GM21619 (cell line): ENCODE measurements around the gene COL6A2.
"Not testable (repeated sequence)": the region's sequence is repeated elsewhere in the genome, so short reads cannot be mapped to it uniquely, and the experiment has no call there.

Experiments
- ATAC-seq: cut with Tn5 transposase; IDR thresholded peaks from one replicate; pipeline ENCODE4 v1.9.1; 2021; ENCODE audit not compliant: unreplicated experiment

The COL6A2 gene

GRCh38 chr21:46097336-46098293 lies at the start of gene COL6A2:
COL6A2 (plus strand) TSS chr21:46098112.
- ATAC-seq = no peak

GRCh38 chr21:46048926-46049889 lies 48.7 kb upstream of the COL6A2 start:
- ATAC-seq = no peak

DNA sequence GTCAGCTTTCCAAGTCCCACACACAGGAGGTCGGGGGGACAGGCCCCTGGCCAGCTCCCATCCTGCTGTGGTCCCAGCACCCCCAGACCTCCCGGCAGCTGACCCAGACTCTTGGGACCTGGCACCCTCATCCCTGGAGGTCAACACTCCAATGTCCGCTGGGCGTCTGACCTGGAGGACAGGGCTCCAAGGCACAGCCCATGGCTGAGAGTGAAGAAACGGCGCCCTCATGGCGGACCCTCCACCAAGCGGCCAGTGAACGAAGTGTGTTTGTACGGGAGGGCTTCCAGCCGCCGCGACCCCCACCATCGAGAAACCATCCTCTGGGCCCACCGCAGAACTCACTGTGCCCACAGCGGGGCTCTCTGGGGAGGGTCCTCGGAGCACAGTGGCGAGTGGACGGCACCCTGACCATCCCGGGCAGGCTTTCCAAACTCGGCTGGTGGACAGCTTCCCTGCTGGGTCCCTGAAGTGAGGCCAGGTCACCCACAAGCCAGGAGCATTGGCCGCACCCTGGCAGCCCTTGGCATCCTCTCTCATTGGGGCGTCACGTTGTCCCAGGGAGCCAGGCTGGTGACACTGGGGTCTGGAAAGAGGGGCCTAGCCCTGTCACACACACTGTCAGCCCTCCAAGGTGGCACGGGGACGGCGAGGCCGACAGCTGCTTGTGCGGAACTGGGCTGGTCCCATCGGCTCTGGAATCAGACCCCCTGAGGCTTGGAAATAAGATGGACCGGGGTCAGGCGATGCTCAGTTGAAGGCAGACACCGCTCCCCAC lies 47.8 kb upstream of the COL6A2 start:
- no peak for ATAC-seq

GRCh38 chr21:46050668-46051378 lies 47.1 kb upstream of the COL6A2 start:
- no peak for ATAC-seq

GRCh38 chr21:46051379-46051770 lies 46.5 kb upstream of the COL6A2 start:
- no peak for ATAC-seq

- no peak for ATAC-seq
These were observed 45.9 kb upstream of the COL6A2 start for GRCh38 chr21:46051821-46052675.

GRCh38 chr21:46052703-46053651 lies 44.9 kb upstream of the COL6A2 start:
- ATAC-seq = no peak

- no peak for ATAC-seq
These were observed 43.9 kb upstream of the COL6A2 start for GRCh38 chr21:46054031-46054430.

- no peak for ATAC-seq
These were observed 43.4 kb upstream of the COL6A2 start for GRCh38 chr21:46054451-46054881.

DNA sequence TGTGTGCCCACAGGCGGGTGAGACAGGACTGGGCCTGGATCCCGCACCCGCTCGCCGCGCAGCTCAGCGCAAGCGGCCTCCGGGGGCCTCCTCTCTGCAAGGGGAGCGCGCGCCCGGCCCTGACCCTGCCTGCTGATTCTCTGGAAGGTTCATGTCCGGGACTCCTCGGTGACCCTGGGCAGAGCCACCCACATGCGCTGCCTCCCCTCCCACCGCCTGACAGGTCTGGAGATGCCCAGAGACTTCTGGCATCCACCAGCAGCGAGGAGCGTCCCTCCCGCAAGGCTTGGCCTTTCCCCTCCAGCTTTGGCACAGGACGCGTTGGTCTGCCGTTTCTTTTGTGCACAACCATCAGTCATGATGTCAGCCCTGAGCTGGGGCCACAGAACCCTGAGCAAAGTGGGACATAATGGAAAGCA lies 42.0 kb upstream of the COL6A2 start:
- ATAC-seq = no peak

DNA sequence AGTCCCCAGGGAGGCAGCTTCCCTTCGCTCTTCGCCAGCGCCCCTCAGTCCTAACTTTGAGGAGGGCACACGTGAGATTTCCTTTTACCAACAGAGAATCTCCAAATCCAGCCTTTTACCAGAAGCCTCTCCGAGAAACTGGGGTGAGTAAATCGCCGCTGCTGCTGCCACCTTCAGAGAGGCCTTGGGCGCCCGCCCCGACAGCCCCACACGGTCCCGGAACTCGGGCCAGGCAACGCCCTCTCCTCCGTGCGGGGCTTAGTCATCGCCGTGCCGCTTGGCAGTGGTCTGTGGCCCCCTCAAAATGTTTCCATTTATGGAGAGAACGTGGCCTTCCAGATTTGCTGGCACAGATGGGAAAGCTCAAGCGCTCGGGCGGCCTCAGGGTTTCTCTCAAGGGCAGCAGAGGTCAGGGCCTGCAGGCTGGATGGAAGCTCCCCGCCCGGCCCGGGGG lies 41.4 kb upstream of the COL6A2 start:
- ATAC-seq = no peak

DNA sequence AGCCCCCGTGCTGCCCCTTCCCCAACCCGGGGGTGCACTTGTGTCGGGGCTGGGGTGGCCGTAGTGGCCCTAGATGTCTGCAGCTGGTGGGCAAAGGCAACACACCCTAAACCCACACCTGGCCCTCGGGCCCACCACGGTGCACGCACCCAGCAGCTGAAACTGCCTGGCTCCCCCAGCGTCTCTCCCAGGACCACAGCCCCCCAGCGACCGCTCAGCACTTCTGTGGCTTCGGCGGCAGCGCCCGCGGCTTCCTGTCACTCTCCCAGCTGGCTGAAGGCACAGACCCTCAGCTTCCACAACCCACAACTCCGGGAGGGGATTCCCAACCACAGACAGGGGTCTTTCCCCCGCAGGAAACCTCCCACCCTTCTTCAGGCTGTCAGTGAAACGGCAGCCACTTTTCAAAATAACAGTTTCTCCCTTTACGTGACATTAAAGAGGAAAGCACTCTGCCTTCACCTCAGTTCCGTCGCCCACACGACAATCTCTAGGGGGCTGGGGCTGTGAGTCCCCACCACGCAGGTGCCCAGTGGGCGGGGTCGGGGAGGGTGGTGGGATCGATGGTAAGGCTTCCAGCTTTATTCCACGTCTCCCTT lies 40.7 kb upstream of the COL6A2 start:
- no peak for ATAC-seq

GRCh38 chr21:46057710-46058241 lies 40.1 kb upstream of the COL6A2 start:
- no peak for ATAC-seq

GRCh38 chr21:46058431-46059145 lies 39.3 kb upstream of the COL6A2 start:
- ATAC-seq = no peak

GRCh38 chr21:46059195-46059594 lies 38.7 kb upstream of the COL6A2 start:
- ATAC-seq = no peak

DNA sequence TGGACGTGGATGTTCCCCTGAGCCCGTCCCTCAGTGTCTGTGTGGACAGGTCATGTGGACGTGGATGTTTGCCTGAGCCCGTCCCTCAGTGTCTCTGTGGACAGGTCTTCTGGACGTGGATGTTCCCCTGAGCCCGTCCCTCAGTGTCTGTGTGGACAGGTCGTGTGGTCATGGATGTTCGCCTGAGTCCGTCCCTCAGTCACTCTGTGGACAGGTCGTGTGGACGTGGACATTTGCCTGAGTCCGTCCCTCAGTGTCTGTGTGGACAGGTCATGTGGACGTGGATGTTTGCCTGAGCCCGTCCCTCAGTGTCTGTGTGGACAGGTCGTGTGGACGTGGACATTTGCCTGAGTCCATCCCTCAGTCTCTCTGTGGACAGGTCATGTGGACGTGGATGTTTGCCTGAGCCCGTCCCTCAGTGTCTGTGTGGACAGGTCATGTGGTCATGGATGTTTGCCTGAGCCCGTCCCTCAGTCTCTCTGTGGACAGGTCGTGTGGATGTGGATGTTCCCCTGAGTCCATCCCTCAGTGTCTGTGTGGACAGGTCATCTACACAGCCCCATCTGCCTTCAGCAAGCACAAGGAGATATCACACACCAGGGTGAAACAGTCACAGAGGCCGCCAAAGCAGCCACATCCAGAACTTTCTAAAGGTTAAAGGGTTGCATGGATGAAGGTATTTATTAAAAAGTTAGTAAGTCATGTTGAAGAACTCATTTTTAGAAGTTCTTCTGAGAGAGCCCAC lies 38.0 kb upstream of the COL6A2 start:
- not testable (repeated sequence) for ATAC-seq
